ENCODE results near the gene TMEM255B.

- TF ChIP-seq, protein P1, sequence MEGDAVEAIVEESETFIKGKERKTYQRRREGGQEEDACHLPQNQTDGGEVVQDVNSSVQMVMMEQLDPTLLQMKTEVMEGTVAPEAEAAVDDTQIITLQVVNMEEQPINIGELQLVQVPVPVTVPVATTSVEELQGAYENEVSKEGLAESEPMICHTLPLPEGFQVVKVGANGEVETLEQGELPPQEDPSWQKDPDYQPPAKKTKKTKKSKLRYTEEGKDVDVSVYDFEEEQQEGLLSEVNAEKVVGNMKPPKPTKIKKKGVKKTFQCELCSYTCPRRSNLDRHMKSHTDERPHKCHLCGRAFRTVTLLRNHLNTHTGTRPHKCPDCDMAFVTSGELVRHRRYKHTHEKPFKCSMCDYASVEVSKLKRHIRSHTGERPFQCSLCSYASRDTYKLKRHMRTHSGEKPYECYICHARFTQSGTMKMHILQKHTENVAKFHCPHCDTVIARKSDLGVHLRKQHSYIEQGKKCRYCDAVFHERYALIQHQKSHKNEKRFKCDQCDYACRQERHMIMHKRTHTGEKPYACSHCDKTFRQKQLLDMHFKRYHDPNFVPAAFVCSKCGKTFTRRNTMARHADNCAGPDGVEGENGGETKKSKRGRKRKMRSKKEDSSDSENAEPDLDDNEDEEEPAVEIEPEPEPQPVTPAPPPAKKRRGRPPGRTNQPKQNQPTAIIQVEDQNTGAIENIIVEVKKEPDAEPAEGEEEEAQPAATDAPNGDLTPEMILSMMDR (IDR thresholded peaks at IDR 0.05; ENCODE audit: extremely low read depth in 1 of 2, insufficient read depth in 1 of 2, low read depth in 1 of 2, low read length in 2 of 2): no peak
- no peak for TF ChIP-seq POLR2AphosphoS5 (IDR thresholded peaks at IDR 0.05; ENCODE audit: insufficient read depth, low read depth, low read length)
- no peak for TF ChIP-seq MAX (IDR thresholded peaks at IDR 0.05; ENCODE audit: insufficient read depth, insufficient read length)
- no peak for TF ChIP-seq JUN (IDR thresholded peaks at IDR 0.05; ENCODE audit: borderline replicate concordance, insufficient read depth, insufficient read length, low read depth)
- no peak for TF ChIP-seq GATA2 (IDR thresholded peaks at IDR 0.05; ENCODE audit: insufficient read depth, insufficient read length, low read depth, low read length)
These were observed 2.1 kb downstream of the TMEM255B start for GRCh38 chr13:113761136-113761535.
